ENCODE measurements around the gene DNAJA3.

The DNAJA3 gene

GRCh38 chr16:4383591-4384444 is 41.9 kb upstream of the DNAJA3 start:
- DNase-seq, result peak; percentile 13

DNA sequence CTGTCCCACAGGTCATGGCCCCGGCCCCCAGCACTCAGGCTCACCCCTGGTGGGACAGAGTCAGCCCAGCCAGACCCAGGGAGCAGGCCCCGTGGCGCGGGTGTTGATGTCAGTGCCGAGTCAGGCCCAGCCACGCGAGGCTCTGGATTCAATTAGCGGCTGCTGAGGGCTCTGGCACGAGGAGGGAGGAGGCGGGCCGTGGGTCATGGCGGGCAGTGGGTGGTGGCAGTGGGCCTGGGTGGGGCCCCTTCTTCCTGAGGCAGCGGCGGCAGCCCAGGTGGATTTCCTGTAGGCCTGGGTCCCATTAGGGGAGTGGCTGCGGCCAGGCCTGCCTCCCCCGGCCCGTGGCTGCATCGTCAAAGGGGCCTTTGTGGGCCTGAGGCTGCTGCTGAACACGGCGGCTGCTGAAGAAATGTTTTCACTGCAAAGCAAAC is 41.1 kb upstream of the DNAJA3 start:
- peaks cover 31% of the 10 kb centered on the region for H3K4me1 ChIP-seq
- H3K27me3 ChIP-seq, result no peaks in the 10 kb centered on the region
- TF ChIP-seq, protein P1, sequence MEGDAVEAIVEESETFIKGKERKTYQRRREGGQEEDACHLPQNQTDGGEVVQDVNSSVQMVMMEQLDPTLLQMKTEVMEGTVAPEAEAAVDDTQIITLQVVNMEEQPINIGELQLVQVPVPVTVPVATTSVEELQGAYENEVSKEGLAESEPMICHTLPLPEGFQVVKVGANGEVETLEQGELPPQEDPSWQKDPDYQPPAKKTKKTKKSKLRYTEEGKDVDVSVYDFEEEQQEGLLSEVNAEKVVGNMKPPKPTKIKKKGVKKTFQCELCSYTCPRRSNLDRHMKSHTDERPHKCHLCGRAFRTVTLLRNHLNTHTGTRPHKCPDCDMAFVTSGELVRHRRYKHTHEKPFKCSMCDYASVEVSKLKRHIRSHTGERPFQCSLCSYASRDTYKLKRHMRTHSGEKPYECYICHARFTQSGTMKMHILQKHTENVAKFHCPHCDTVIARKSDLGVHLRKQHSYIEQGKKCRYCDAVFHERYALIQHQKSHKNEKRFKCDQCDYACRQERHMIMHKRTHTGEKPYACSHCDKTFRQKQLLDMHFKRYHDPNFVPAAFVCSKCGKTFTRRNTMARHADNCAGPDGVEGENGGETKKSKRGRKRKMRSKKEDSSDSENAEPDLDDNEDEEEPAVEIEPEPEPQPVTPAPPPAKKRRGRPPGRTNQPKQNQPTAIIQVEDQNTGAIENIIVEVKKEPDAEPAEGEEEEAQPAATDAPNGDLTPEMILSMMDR (IDR thresholded peaks at IDR 0.05; ENCODE audit: low read depth, low read length), result no peak
- H3K9me3 ChIP-seq, result no peaks in the 10 kb centered on the region
- peaks cover 29% of the 10 kb centered on the region for H3K36me3 ChIP-seq
- peak; percentile 83 for DNase-seq
- no peak overlapping the region for H3K4me3 ChIP-seq (ENCODE audit: low read depth, low read length)

More at GRCh38 chr16:4383591-4384444, 41.9 kb upstream of the DNAJA3 start:
- Histone ChIP-seq H3K27me3 (no peaks in the 10 kb centered on the region), H3K4me1 (peaks cover 31% of the 10 kb centered on the region), H3K4me3 (ENCODE audit: low read depth, low read length) (no peak overlapping the region), H3K9me3 (no peaks in the 10 kb centered on the region), H3K36me3 (peaks cover 29% of the 10 kb centered on the region)
- TF ChIP-seq, protein P1 (IDR thresholded peaks at IDR 0.05; ENCODE audit: low read depth, low read length), result no peak

- H3K4me3 ChIP-seq (ENCODE audit: low read depth, low read length), result no peak overlapping the region
These were observed 40.4 kb upstream of the DNAJA3 start for GRCh38 chr16:4385066-4385788.

DNA sequence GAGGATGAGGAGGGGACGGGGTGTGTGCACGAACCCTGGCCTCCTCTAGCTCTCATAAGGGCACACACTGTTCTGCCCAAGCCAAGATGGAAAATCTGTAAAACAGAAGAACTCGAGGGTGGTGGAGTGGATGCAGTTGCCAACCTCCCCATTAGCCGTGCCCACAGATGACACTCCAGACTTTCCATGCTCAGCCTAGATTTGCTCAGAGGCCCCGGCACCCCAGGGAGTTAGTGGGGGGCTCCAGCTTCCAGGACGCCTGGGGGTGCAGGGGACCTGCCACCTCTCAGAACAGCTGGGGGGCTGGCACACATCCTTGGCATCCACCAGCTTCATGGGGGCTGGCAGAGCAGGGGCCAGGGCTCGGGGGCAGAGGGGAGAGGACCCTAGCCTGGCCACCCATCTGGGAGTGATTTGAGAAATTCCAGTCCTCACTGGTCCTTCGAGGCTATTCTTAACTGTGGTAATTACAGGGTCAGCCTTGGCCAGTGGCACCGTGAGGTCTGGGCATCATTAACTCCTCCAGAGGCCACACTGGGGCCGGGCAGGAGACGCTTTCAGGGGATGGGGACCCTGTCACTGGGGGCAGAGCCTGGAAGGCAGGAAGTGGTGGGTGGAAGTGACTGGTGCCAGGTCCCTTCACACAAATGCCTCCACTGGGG is 39.7 kb upstream of the DNAJA3 start:
- H3K4me1 ChIP-seq, result peaks cover 32% of the 10 kb centered on the region
- H3K4me3 ChIP-seq (ENCODE audit: low read depth, low read length), result no peak overlapping the region
- H3K36me3 ChIP-seq, result peaks cover 25% of the 10 kb centered on the region
- TF ChIP-seq, protein P1 (IDR thresholded peaks at IDR 0.05; ENCODE audit: low read depth, low read length), result no peak
- H3K27me3 ChIP-seq, result no peaks in the 10 kb centered on the region
- no peak for DNase-seq
- H3K9me3 ChIP-seq, result no peaks in the 10 kb centered on the region

More at GRCh38 chr16:4385066-4385788, 40.4 kb upstream of the DNAJA3 start:
- Histone ChIP-seq H3K27me3 (no peaks in the 10 kb centered on the region), H3K36me3 (peaks cover 29% of the 10 kb centered on the region), H3K9me3 (no peaks in the 10 kb centered on the region), H3K4me1 (peaks cover 31% of the 10 kb centered on the region)
- DNase-seq, result peak; percentile 42
- TF ChIP-seq, protein P1 (IDR thresholded peaks at IDR 0.05; ENCODE audit: low read depth, low read length), result no peak

GRCh38 chr16:4386451-4386805 is 39.2 kb upstream of the DNAJA3 start:
- DNase-seq, result peak; percentile 21
- H3K36me3 ChIP-seq, result peaks cover 20% of the 10 kb centered on the region
- peaks cover 35% of the 10 kb centered on the region for H3K4me1 ChIP-seq
- no peaks in the 10 kb centered on the region for H3K9me3 ChIP-seq
- H3K27me3 ChIP-seq, result no peaks in the 10 kb centered on the region
- TF ChIP-seq, protein P1 (IDR thresholded peaks at IDR 0.05; ENCODE audit: low read depth, low read length), result no peak
- no peak overlapping the region for H3K4me3 ChIP-seq (ENCODE audit: low read depth, low read length)

Data from BE2C (cell line).